Stimulated activated naive CD4-positive, alpha-beta T cell (primary cell): ENCODE data around the gene ATF7IP2.
"Not testable (repeated sequence)": the region's sequence is repeated elsewhere in the genome, so short reads cannot be mapped to it uniquely, and the experiment has no call there.

Source experiments
- DNase-seq, 6 experiments: peaks; one replicate each; lab custom pipeline; 2025; lab: John Stamatoyannopoulos, UW

The ATF7IP2 gene

DNA sequence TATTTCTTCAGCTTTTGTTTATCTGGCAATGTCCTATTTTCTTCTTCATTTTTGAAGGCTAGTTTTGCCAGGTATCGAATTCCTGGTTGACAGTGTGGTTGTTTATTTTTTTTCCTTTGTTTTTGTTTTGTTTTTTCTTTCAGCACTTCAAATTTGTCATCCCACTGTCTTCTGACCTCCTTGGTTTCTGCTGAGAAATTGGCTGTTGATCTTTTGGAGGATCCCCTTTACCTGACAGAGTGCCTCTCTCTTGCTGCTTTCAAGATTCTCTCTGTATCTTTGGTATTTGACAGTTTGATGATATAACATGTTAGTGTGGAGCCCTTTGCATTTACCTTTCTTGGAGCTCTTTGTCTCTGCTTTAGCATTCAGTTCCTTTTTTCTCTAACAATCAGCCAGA is 9.6 kb upstream of the ATF7IP2 start:
- DNase-seq = no peak

- DNase-seq = no peak
These were observed 2.2 kb upstream of the ATF7IP2 start for GRCh38 chr16:10383626-10384025.

DNA sequence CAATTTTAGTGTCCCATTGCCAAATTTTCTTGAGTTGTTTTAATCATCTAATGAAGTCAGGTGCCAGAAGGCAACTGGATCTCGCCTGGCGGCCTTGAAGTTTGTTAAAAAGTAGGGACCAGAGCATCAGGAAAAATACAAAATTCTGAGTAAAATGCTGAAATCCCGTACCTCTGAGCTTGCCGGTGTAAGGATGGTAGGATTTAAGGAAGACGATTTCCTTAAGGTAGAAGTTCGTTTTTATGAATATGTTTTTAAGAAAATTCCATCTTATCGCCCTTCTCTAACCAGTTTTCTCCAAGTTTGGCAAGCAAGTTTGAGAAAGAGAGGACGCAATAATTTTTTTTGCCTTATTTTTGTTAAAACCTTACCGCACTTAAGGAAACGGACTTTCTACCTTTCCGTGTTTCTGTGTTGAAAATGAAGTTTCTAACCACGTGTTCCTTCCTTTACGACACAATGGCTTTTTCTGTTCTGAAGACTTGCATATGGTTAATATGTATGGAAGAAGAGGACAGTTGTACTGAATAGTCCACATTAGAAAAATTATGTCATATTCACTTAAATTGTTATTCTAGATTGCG is 748 bp downstream of the ATF7IP2 start:
- peak in 2 of 6 experiments; percentile 26 to 39 for DNase-seq

GRCh38 chr16:10387188-10387617 is 1.3 kb downstream of the ATF7IP2 start:
- DNase-seq = peak in 2 of 6 experiments; percentile 7 to 32

DNA sequence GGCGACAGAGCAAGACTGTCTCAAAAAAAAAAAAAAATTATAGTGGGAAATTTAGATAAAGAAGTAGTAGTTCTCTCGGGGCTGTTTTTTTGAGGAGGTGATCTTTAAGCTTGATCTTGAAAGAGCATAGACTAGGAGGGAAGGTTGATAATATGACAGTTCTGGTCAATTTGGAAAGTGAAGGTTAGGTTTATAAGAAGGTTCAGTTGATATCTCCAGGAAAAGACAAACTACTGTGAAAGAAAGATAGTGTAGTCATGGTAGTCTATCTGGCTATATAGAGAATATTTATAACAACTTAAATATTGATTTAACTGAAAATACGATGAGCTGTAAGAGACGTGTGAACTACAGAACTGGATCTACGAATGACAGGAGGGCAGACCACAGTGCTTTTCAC is 3.1 kb downstream of the ATF7IP2 start:
- no peak for DNase-seq

GRCh38 chr16:10390330-10390729 is 4.5 kb downstream of the ATF7IP2 start:
- DNase-seq = no peak

GRCh38 chr16:10390867-10391266 is 5.0 kb downstream of the ATF7IP2 start:
- DNase-seq = no peak

GRCh38 chr16:10391339-10391738 is 5.5 kb downstream of the ATF7IP2 start:
- DNase-seq = no peak

- no peak for DNase-seq
These were observed 17.1 kb downstream of the ATF7IP2 start for GRCh38 chr16:10402975-10403374.

DNA sequence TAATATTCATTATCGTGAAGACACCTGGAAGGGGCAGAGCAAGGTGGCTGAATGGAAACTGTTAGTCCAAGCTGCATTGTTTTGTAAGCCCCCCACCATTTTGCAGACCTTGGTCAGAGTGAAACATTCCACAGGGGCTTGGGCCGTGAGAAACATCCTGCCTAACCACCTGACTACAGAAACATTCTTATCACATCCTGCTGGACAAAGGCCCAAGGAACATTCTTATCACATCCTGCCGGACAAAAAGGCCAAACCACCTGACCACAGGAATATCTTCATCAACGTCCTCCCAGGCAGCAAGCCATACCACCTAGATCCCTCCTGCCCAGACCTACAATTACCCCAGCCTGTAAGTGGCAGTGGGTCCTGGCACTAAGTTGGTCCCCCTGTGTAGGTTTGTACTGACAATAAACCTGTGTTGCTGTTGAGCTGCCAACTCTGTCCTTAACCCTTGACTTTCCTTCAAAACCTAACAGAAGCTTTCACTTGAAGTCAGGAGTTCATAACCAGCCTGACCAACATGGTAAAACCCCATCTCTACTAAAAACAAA is 19.6 kb downstream of the ATF7IP2 start:
- DNase-seq = no peak

DNA sequence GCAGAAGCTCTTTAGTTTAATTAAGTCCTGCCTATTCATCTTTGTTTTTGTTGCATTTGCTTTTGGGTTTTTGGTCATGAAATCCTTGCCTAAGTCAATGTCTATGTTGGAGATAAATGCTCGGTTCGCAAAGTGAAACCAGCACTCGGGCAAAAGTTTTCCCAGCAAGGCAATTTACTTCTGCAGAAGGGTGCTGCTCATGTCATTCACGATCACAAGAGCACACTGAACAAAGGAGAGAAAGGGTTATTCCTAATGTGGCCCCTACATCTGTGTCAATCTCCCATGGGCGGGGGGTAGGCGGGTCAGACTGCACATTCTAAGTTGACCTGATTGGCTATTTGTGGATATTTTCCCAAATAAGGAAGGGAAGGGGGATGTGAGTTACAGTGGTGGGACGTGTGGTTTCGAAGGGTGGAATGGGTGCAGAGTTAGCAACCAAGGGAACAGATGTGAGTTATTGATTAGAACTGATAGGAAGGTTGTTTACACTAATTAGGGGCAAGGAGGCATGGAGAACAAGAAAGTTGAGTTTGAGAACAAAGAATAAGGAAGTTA is 23.0 kb downstream of the ATF7IP2 start:
- peak in 1 of 6 experiments; percentile 10 for DNase-seq

GRCh38 chr16:10409713-10410112 is 23.9 kb downstream of the ATF7IP2 start:
- not testable (repeated sequence) for DNase-seq

GRCh38 chr16:10410469-10410868 is 24.6 kb downstream of the ATF7IP2 start:
- DNase-seq = no peak

DNA sequence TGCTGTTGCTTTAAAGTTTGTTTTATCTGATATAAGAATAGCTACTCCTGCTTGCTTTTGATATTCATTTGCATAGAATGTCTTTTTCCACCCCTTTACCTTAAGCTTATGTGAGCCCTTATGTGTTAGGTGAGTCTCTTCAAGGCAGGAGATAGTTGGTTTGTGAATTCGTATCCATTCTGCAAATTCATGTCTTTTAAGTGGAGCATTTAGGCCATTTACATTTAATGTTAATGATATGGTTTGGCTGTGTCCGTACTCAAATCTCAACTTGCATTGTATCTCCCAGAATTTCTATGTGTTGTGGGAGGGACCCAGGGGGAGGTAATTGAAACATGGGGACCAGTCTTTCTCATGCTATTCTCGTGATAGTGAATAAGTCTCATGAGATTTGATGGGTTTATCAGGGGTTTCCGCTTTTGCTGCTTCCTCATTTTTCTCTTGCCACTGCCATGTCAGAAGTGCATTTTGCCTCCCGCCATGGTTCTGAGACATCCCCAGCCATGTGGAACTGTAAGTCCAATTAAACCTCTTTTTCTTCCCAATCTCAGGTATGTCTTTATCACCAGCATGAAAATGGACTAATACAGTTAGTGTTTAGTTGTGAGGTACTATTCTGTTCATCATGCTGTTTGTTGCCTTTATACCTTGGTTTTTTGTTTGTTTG is 27.2 kb downstream of the ATF7IP2 start:
- no peak for DNase-seq

DNA sequence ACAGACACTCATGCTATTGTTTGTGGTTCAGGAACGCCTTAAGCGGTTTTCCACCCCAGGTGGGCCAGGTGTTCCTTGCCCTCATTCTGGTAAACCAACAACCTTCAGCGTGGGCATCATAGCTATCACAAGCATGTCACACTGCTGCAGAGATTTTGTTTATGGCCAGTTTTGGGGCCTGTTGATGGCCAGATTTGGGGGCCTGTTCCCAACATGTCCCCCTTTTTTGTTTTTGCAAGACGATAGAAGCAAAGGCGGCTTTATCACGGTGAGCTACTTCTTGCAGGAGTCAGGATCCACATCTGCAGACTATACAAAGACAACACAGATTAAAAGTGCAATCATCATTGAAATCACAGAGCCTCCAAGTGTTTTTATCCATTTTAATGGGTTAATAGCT is 32.3 kb downstream of the ATF7IP2 start:
- DNase-seq = not testable (repeated sequence)

GRCh38 chr16:10419701-10420100 is 33.8 kb downstream of the ATF7IP2 start:
- no peak for DNase-seq

DNA sequence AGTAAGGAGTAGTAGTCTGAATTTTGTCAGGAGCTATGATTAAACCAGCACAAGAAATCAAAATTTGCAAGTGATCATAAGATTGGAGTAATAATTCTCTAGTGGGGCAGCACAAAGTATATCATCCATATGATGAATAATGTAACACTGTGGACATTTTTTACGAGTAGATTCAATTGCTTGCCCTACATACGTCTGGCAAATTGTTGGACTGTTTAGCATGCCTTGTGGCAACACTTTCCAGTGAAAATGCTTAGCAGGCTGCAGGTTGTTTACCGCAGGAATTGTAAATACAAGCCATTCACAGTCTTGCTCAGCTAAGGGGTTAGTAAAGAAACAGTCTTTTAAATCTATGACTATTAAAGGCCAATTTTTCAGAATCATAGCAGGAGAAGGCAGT is 35.7 kb downstream of the ATF7IP2 start:
- no peak for DNase-seq

GRCh38 chr16:10428433-10429168 is 42.7 kb downstream of the ATF7IP2 start:
- DNase-seq = no peak

DNA sequence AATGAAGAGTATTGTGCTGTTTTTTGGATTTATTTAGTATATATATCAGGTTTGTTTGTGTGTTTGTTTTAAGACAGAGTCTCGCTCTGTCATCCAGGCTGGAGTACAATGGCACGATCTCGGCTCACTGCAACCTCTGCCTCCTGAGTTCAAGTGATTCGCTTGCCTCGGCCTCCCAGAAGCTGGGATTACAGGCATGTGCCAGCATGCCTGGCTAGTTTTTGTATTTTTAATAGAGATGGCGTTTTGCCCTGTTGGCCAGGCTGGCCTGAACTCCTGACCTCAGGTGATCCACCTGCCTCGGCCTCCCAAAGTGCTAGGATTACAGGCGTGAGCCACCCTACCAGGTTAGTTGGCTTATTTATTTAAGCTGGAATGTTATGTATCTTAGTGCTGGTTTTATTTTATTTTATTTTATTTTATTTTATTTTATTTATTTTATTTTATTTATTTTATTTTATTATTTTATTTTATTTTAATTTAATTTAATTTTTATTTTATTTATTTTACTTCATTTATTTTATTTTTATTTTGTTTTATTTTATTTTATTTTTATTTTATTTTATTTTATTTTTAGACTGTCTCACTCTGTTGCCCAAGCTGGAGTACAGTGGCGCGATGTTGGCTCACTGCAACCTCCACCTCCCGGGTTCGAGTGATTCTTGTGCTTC is 43.6 kb downstream of the ATF7IP2 start:
- DNase-seq = not testable (repeated sequence)

GRCh38 chr16:10441726-10442125 is 55.9 kb downstream of the ATF7IP2 start:
- DNase-seq = no peak

DNA sequence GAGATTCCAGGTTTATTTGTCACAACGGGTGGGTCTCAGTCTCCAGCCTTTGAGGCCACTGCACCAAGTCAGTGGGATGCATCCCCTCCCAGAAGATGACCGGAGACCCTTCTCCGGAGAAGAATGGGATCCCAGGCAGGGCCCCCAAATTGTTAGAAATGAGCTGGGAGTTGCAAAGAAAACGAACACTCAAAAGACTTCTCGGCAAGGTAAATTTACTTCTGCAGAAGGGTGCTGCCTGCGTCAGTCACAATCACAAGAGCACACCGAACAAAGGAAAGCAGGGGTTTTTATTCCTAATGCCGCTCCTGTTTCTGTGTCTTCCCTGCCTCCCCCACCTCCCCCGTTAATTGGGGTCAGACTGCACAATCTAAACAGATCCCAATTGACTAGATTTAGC is 61.4 kb downstream of the ATF7IP2 start:
- DNase-seq = no peak
